Natural killer cell (primary cell): ENCODE measurements around the gene CLASP1. TPM values are rescaled to one million over a fixed set of nuclear protein-coding genes. Genes with fewer than 3 reads are reported as not detected.
A peak's percentile ranks its signal among the peaks of the same experiment; 100 is the strongest.

Experiments
- ATAC-seq, 3 donors: fragments of 150-1000 bp in 2 of 3; fragments of 200-7000 bp in 1 of 3; cut with Tn5 transposase; 1 replicate in 1 of 3; 2 replicates in 2 of 3; pipeline ENCODE4 v1.10.0; 2021; ENCODE audit warnings: mild to moderate bottlenecking in 2 of 3, moderate library complexity in 2 of 3
- DNase-seq, 2 donors: peaks; one replicate each; pipeline versions ENCODE4 v3.0.0 to v3.0.0-alpha.2; 2013 to 2021; ENCODE audit warnings: mixed read lengths in 1 of 2
- H3K27ac ChIP-seq: one replicate; pipeline ENCODE4 v1.5.1; 2013; ENCODE audit warnings: mild to moderate bottlenecking, low read length
- H3K27me3 ChIP-seq: one replicate; pipeline ENCODE4 v1.6.1; 2013; ENCODE audit warnings: low read length; ENCODE audit not compliant: control insufficient read depth, insufficient read depth
- H3K36me3 ChIP-seq: one replicate; pipeline ENCODE4 v1.6.1; 2013; ENCODE audit warnings: low read length; ENCODE audit not compliant: control insufficient read depth, insufficient read depth
- H3K4me1 ChIP-seq: one replicate; pipeline ENCODE4 v1.6.1; 2013; ENCODE audit warnings: low read length; ENCODE audit not compliant: control insufficient read depth, insufficient read depth
- H3K4me3 ChIP-seq: one replicate; pipeline ENCODE4 v1.5.1; 2013; ENCODE audit warnings: low read length
- H3K9me3 ChIP-seq: one replicate; pipeline ENCODE4 v1.6.1; 2013; ENCODE audit warnings: low read length; ENCODE audit not compliant: control insufficient read depth, insufficient read depth
- H3K27ac Mint-ChIP-seq, 2 donors: one replicate each; pipeline ENCODE4 v1.8.0; 2022; ENCODE audit warnings: mild to moderate bottlenecking in 2 of 2, mixed read lengths in 2 of 2, moderate library complexity in 1 of 2
- H3K27me3 Mint-ChIP-seq, 2 donors: one replicate each; pipeline ENCODE4 v1.8.0; 2022; ENCODE audit warnings: low read depth in 2 of 2, mixed read lengths in 2 of 2
- H3K36me3 Mint-ChIP-seq: one replicate; pipeline ENCODE4 v1.8.0; 2022; ENCODE audit warnings: mixed read lengths
- H3K4me1 Mint-ChIP-seq, 2 donors: one replicate each; pipeline ENCODE4 v1.8.0; 2022; ENCODE audit warnings: mixed read lengths in 2 of 2
- H3K4me3 Mint-ChIP-seq: one replicate; pipeline ENCODE4 v1.8.0; 2022; ENCODE audit warnings: mild to moderate bottlenecking, moderate library complexity, mixed read lengths
- H3K9me3 Mint-ChIP-seq, 2 donors: one replicate each; pipeline ENCODE4 v1.8.0; 2022; ENCODE audit warnings: mixed read lengths in 2 of 2
- WGBS: methylation state at CpG from one replicate; pipeline ENCODE4 v1.1.7; 2013; ENCODE audit warnings: missing lambda C conversion rate; ENCODE audit not compliant: insufficient coverage; 5-methylcytosine and 5-hydroxymethylcytosine counted together
- intact Hi-C: fragments of 100-400 bp; cut with micrococcal nuclease; formaldehyde crosslinking; loops from one replicate; pipeline ENCODE4 v1.14.2; 2022
- total RNA-seq, 4 donors: library from RNA; stranded (reverse); fragments of 120-200 nt in 1 of 4; gene quantifications; one replicate each; pipeline versions ENCODE4 v1.2.3 to v1.2.4, GENCODE V29; 2013 to 2022
- TF ChIP-seq, protein P1 (sequence below): fragments of 200-600 bp; IDR thresholded peaks from one replicate; pipeline ENCODE4 v1.8.0; 2022; ENCODE audit warnings: antibody characterized with exemption

Gene CLASP1
- total RNA-seq, 3 donors from 2014 or later (not counting 1 experiment from before 2014, with no cell fraction given) = 125 to 142 (median 127) TPM

DNA sequence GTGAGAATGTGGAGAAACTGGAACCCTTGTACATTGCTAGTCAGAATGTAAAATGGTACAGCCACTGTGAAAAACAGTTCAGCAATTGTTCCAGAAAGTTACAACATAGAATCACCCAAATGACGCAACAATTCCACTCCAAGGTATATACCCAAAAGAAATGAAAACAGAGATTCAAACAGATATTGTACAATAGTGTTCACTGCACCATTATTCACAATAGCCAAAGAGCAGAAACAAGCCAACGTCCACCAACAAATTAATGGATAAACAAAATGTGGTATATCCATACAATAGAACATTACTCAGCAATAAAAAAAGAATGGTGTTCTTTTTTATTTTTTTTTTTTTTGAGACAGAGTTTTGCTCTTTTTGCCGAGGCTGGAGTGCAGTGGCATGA, 10.9 kb downstream of the CLASP1 start:
- Mint-ChIP-seq H3K4me1 (peaks cover 38 to 39% of the 10 kb centered on the region in 2 donors), H3K4me3 (no peak overlapping the region), H3K9me3 (no peaks in the 10 kb centered on the region), H3K27me3 (no peaks in the 10 kb centered on the region), H3K36me3 (no peaks in the 10 kb centered on the region), H3K27ac (no peak overlapping the region)
- ATAC-seq (no peak), DNase-seq (no peak)
- intact Hi-C loops = no loop called here
- H3K4me1 ChIP-seq = no peaks in the 10 kb centered on the region
- no peak overlapping the region for H3K27ac ChIP-seq
- no peaks in the 10 kb centered on the region for H3K36me3 ChIP-seq
- WGBS = 84% methylated on average over 2 of the region's 3 CpGs
- no peaks in the 10 kb centered on the region for H3K9me3 ChIP-seq
- H3K4me3 ChIP-seq = no peak overlapping the region
- no peaks in the 10 kb centered on the region for H3K27me3 ChIP-seq
- TF ChIP-seq, protein P1, sequence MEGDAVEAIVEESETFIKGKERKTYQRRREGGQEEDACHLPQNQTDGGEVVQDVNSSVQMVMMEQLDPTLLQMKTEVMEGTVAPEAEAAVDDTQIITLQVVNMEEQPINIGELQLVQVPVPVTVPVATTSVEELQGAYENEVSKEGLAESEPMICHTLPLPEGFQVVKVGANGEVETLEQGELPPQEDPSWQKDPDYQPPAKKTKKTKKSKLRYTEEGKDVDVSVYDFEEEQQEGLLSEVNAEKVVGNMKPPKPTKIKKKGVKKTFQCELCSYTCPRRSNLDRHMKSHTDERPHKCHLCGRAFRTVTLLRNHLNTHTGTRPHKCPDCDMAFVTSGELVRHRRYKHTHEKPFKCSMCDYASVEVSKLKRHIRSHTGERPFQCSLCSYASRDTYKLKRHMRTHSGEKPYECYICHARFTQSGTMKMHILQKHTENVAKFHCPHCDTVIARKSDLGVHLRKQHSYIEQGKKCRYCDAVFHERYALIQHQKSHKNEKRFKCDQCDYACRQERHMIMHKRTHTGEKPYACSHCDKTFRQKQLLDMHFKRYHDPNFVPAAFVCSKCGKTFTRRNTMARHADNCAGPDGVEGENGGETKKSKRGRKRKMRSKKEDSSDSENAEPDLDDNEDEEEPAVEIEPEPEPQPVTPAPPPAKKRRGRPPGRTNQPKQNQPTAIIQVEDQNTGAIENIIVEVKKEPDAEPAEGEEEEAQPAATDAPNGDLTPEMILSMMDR = no peak

DNA sequence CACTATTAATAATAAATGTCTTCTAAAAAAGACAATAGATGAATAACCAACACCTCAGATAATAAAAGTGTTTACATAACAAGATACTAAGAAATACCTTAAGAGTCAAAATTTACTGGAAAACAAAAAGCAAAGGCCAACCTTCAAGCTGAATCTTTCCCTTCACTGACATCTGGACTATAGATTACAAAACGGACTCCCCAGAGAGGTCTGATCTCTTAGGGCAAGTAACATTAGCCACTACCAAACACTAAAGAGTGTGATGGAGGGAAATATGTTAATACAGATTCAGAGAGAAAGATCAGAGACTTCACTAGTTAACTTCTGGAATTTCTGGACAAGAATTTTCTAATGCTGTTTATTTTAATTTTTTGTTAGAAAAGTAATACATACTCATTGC, 13.9 kb downstream of the CLASP1 start:
- no peaks in the 10 kb centered on the region for H3K36me3 ChIP-seq
- no peaks in the 10 kb centered on the region for H3K9me3 Mint-ChIP-seq
- no peaks in the 10 kb centered on the region for H3K36me3 Mint-ChIP-seq
- no peak for DNase-seq
- no peaks in the 10 kb centered on the region for H3K9me3 ChIP-seq
- no peak overlapping the region for H3K4me3 ChIP-seq
- TF ChIP-seq, protein P1 = no peak
- no peak for ATAC-seq
- no peaks in the 10 kb centered on the region for H3K27me3 Mint-ChIP-seq
- H3K4me3 Mint-ChIP-seq = no peak overlapping the region
- no peaks in the 10 kb centered on the region for H3K4me1 ChIP-seq
- H3K4me1 Mint-ChIP-seq = peaks cover 30 to 39% of the 10 kb centered on the region in 2 donors
- no peak overlapping the region for H3K27ac ChIP-seq
- intact Hi-C loops = no loop called here
- H3K27ac Mint-ChIP-seq = peak overlapping the region; percentile 79
- H3K27me3 ChIP-seq = no peaks in the 10 kb centered on the region
- no CpG with 5 or more reads among the region's 1 CpG for WGBS

- Mint-ChIP-seq H3K36me3 (no peaks in the 10 kb centered on the region), H3K4me1 (peaks cover 30 to 42% of the 10 kb centered on the region in 2 donors), H3K4me3 (no peak overlapping the region), H3K9me3 (no peaks in the 10 kb centered on the region), H3K27ac (peak overlapping the region; percentile 79), H3K27me3 (no peaks in the 10 kb centered on the region)
- Histone ChIP-seq H3K9me3 (no peaks in the 10 kb centered on the region), H3K27me3 (no peaks in the 10 kb centered on the region), H3K36me3 (no peaks in the 10 kb centered on the region), H3K4me3 (no peak overlapping the region), H3K27ac (no peak overlapping the region), H3K4me1 (no peaks in the 10 kb centered on the region)
- intact Hi-C loops = no loop called here
- DNase-seq = peak in 1 of 2 donors; percentile 30
- 59% methylated on average over 3 of the region's 6 CpGs for WGBS
- ATAC-seq = no peak
- TF ChIP-seq, protein P1 = no peak
Observed at GRCh38 chr2:121634354-121635307, 14.6 kb downstream of the CLASP1 start.
